ENCODE results near the gene RBM28. TPM values are rescaled to one million over a fixed set of nuclear protein-coding genes. Genes with fewer than 3 reads are reported as not detected.

Gene RBM28
- total and polyA plus RNA-seq, 8 donors: 10.9 to 31.8 (median 16.9) TPM

GRCh38 chr7:128373606-128374005, 29.9 kb upstream of the RBM28 start:
- Histone ChIP-seq H3K36me3 (no peaks in the 10 kb centered on the region), H3K27ac (no peak overlapping the region), H3K4me3 (no peak overlapping the region), H3K4me1 (no peaks in the 10 kb centered on the region), H3K27me3 (no peaks in the 10 kb centered on the region), H3K9me3 (no peaks in the 10 kb centered on the region)
- WGBS, 2 donors: 72 to 76% methylated on average over 2 of the region's 2 CpGs
- no peak for ATAC-seq
- no peak for DNase-seq
- no peak for TF ChIP-seq CTCF (IDR thresholded peaks at IDR 0.05)
- no peak for FAIRE-seq
- intact Hi-C loops (cut with DNase I): no loop called here

GRCh38 chr7:128370491-128370890, 26.8 kb upstream of the RBM28 start:
- FAIRE-seq (no peak), ATAC-seq (no peak), DNase-seq (no peak)
- Histone ChIP-seq H3K27me3 (peaks cover 0 to 3% (median 0%) of the 10 kb centered on the region in 4 donors), H3K36me3 (no peaks in the 10 kb centered on the region), H3K27ac (no peak overlapping the region), H3K9me3 (no peaks in the 10 kb centered on the region), H3K4me1 (no peaks in the 10 kb centered on the region), H3K4me3 (no peak overlapping the region)
- WGBS, 2 donors: 79 to 81% methylated on average over 4 of the region's 4 CpGs
- no peak for TF ChIP-seq CTCF (IDR thresholded peaks at IDR 0.05)
- intact Hi-C loops (cut with DNase I): no loop called here

- Histone ChIP-seq H3K4me3 (no peak overlapping the region), H3K27me3 (peaks cover 0 to 5% (median 0%) of the 10 kb centered on the region in 4 donors), H3K9me3 (no peaks in the 10 kb centered on the region), H3K36me3 (no peaks in the 10 kb centered on the region), H3K4me1 (no peaks in the 10 kb centered on the region), H3K27ac (no peak overlapping the region)
- TF ChIP-seq CTCF (IDR thresholded peaks at IDR 0.05): no peak
- ATAC-seq (no peak), FAIRE-seq (no peak), DNase-seq (no peak)
- intact Hi-C loops (cut with DNase I): no loop called here
Observed at GRCh38 chr7:128366986-128367385, 23.3 kb upstream of the RBM28 start.

- peaks cover 0 to 5% (median 0%) of the 10 kb centered on the region in 4 donors for H3K27me3 ChIP-seq
- H3K9me3 ChIP-seq: no peaks in the 10 kb centered on the region
- DNase-seq (no peak), FAIRE-seq (no peak), ATAC-seq (no peak)
- H3K4me1 ChIP-seq: no peaks in the 10 kb centered on the region
- no peak overlapping the region for H3K4me3 ChIP-seq
- intact Hi-C loops (cut with DNase I): no loop called here
- WGBS, 2 donors: 58 to 65% methylated on average over 1 of the region's 1 CpG
- H3K27ac ChIP-seq: no peak overlapping the region
- no peak for TF ChIP-seq CTCF (IDR thresholded peaks at IDR 0.05)
- H3K36me3 ChIP-seq: no peaks in the 10 kb centered on the region
Observed at GRCh38 chr7:128366300-128366699, 22.6 kb upstream of the RBM28 start.

- FAIRE-seq (no peak), DNase-seq (no peak), ATAC-seq (no peak)
- H3K4me1 ChIP-seq: no peaks in the 10 kb centered on the region
- intact Hi-C loops (cut with DNase I): no loop called here
- no peak overlapping the region for H3K27ac ChIP-seq
- TF ChIP-seq CTCF (IDR thresholded peaks at IDR 0.05): no peak
- H3K36me3 ChIP-seq: no peaks in the 10 kb centered on the region
- H3K27me3 ChIP-seq: peaks cover 0 to 5% (median 0%) of the 10 kb centered on the region in 4 donors
- H3K9me3 ChIP-seq: no peaks in the 10 kb centered on the region
- H3K4me3 ChIP-seq: no peak overlapping the region
- WGBS, 2 donors: 73 to 84% methylated on average over 2 of the region's 2 CpGs
Observed at GRCh38 chr7:128365432-128365831, 21.7 kb upstream of the RBM28 start.

All from pancreas (tissue), 10 donors.